ENCODE results near the gene METRNL.
"Not testable (repeated sequence)": the region's sequence is repeated elsewhere in the genome, so short reads cannot be mapped to it uniquely, and the experiment has no call there.

The METRNL gene

DNA sequence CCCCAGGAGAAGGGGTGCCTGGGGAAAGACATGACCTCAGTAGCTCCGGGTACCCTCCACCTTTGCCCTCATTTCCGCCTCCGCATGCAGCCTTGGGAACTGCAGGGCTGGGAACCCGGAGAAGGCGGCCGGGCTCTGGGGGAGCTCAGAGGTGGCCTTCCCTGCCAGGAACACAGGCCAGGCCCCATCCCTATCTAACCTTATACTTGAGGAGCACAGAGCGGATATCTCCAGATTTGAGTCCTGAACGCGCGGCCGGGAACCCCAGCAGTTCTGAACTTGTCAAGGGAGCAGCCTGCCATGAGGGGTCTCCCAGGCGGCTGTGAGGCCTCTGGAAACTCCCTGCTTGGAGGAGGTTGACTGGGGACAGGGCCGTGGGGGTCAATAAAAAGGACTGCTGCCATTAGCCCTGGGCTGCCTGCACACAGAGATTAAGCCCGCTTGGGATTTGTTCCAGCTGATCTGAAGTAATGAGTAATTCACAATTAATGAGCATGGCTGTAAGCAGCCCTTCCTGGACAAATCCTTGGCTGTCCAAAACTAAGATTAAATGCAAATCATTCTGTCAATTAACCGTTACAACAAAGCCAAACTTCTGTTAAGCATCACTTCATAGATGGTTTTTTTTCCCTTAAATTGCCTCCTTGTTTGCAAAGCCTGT lies 26.3 kb upstream of the METRNL start:
- DNase-seq = peak; percentile 19

- peak; percentile 25 for DNase-seq
These were observed 25.5 kb upstream of the METRNL start for GRCh38 chr17:83053739-83054451.

GRCh38 chr17:83054518-83055125 lies 24.8 kb upstream of the METRNL start:
- DNase-seq = peak; percentile 12

GRCh38 chr17:83055176-83055575 lies 24.2 kb upstream of the METRNL start:
- not testable (repeated sequence) for DNase-seq

DNA sequence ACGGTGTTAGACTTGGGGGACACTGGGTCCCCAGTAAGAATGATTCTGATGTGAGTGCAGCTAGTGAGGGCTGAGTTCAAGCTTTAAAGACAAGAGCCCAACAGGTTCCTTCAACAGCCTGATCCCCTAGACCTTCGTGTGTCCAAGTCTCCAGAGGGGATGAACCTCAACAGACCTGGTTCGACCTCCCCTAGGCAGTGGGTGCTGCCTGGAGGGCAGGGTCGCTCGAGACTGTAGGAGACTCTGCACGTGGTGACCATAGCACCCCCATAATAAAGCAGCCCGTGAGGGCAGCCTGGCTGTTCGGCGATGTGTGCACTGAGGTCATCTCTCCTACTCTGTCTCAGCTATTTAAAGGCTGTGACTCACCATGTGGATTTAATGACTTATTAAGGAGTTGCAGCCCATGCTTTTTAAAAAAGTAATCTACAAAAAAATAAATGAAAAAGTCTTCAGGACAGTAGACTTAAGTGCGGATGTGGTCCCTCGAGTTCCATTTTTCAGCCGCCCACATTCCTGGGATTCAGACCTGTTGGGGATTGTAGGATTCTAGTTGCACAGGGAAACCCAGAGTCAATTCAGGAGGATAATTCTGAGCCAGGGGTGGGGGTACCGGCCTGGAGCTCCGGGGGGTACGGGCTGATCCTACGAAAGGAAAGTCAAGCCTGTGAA lies 23.4 kb upstream of the METRNL start:
- DNase-seq = no peak

DNA sequence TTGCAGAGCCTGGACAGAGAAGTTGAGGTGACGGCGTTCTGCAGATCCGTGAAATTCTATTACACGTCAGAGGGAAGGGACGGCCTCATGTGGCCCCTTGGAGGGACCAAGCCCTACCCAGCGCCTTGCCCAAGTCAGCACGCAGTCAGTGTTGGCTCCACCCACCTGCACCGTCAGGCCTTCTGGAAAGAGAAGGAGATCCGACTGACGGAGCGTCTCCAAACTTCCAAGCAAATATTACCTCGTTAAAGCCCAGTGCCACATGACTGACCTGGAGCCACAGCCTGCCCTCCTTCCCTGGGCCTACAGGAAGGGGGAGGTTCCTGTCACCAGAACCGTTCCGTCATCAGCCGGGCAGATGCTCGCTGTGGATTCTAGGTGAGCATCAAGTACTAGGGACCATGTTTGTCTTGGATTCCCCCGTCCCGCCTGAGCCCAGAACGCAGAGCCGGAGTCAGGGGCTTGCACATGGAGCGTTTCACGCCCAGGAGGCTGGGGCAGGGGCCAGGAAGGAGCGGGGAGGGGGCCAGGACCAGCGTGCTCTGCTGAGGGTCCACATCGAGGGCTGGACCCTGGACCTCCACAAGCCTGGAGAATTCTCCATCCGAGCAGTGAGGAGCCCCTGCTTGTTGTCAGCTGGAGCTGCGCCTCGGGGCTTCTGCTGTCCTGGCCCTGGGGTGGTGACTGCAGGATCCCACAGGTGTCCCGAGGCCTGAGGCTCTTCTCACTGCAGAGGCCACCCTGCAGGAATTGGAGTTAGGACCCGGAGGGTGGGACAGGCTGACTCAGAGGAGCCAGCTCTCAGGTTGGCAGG lies 22.6 kb upstream of the METRNL start:
- peak; percentile 14 for DNase-seq

GRCh38 chr17:83057397-83057761 lies 22.0 kb upstream of the METRNL start:
- no peak for DNase-seq

DNA sequence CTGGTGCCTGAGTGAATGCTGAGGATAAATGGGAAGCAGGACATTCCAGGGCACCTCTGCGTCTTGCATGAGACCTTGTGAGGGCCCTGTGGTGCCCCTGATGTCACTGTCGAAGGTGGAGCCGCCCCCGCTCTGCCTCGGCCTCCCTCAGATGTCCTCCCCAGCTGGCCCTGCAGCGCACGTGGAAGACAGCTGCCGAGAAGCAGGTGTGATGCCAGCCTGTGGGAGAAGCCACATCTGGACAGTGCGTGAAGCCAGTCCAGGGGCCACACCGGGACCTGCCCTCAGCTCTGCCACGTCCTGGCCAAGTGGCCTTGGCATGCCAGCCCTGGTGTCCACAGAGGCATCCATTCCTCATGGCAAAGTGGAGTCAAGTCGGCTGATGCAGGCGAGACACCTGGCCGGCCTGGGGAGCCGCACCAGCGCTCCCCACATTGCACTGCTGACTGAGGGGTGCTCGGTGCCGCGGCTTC lies 21.6 kb upstream of the METRNL start:
- peak; percentile 11 for DNase-seq

GRCh38 chr17:83058266-83058798 lies 21.1 kb upstream of the METRNL start:
- DNase-seq = no peak

- no peak for DNase-seq
These were observed 17.8 kb upstream of the METRNL start for GRCh38 chr17:83061586-83061985.

- peak; percentile 14 for DNase-seq
These were observed 17.2 kb upstream of the METRNL start for GRCh38 chr17:83062011-83062817.

DNA sequence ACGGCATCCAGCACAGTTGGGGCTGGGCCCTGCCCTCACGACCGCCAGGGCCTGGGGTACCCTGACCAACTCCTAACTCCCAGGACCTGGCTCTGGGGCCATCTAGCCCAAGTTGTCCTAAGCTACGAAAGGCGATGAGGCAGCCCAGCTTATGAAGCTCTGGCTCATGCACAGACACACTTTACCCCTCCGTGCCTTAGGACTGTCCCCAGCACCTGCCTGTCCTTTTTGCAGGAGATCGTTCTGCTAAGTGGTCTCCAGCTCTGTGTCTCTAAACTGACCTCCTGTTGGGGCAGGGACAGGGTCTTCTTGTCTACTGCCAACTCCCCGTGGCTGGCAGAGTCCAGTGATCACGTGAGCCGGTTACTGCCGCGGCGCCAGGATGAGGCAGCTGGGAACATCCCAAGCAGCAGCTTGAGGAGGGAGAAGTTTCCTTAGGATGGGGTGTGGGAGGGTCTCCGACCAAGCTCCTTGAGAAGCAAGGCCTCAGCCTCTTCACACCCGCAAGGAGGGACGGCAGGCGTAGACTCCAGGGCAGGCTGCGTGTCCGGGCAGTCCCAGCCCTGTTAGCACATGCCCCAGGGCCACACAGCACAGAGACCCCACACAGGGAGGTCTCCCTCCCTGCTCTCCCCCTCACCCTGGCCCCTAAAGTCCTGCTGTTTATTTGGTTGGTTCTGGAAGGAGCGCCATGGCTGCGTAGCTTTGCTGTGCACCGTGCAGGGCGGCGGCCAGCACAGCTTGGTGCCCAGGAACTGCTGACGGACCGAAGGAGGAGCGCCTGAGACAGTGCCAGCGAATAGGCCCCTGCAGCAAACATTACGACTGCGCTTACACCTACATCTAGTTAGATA lies 16.4 kb upstream of the METRNL start:
- DNase-seq = peak; percentile 14

- peak; percentile 14 for DNase-seq
These were observed 15.2 kb upstream of the METRNL start for GRCh38 chr17:83064021-83064731.

DNA sequence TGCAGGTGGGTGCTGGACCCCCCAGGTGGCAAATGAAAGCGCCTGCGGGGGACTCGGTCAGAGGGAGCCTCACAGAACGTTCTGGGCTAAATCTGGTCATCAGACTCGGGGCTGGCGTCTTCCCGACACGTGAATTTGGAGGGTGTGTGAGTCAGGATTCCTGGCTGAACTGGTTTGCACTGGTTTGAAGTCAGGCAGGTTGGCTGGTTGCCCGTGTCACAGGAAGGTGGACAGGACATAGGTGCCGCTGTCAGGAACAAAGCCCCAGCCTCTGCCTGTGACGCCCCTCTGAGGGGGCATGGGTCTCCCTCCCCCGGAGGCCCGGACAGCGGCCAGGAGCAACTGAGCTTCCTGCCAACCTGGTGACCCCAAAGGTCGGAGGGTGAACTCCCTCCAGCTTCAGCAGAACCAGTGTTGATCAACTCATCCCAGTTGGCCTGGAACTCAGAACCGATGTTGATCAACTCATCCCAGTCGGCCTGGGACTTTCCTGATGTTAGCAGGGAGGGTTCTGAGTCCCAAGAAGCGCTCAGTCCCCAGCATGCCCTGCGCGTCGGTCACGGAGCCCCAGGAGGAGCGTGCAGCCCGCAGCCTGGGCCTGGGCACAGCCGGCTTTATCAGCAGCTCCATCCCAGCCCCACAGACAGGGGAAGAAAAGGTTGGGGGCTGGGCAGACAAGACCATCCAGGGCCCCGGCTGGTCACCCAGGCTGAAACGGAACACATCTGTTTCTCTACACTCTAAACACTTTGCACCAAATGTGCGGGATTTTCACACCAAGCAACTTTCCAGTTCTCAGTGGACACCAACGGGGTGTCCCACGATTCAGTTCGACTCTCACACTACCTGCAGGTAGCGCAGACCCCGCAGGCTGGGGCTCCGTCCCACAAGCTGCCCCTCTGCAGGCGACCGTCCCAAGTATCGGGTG lies 14.4 kb upstream of the METRNL start:
- DNase-seq = peak; percentile 15

- DNase-seq = peak; percentile 3
These were observed 13.5 kb upstream of the METRNL start for GRCh38 chr17:83065660-83066542.

GRCh38 chr17:83066543-83066890 lies 12.9 kb upstream of the METRNL start:
- not testable (repeated sequence) for DNase-seq

GRCh38 chr17:83067071-83067717 lies 12.2 kb upstream of the METRNL start:
- no peak for DNase-seq
